Calu3 (cell line): ENCODE results near the gene PROM1. TPM values are rescaled to one million over a fixed set of nuclear protein-coding genes. Genes with fewer than 3 reads are reported as not detected.

Experiments
- BruUV-seq: library from RNA; stranded (reverse); fragments of 400-500 nt; replicated peaks from 2 replicates; lab custom pipeline; 2021; lab: Mats Ljungman, UMichigan
- CTCF ChIA-PET: fragments of 300-600 bp; sonication (Branson Sonifier 250); formaldehyde crosslinking; loops from one replicate; lab custom pipeline; 2022; ENCODE audit warnings: antibody characterized with exemption; lab: Charles Lee
- DNase-seq: peaks from one replicate; pipeline ENCODE4 v3.0.0; 2022
- H3K27ac Mint-ChIP-seq: one replicate; pipeline ENCODE4 v1.8.0; 2022; ENCODE audit warnings: mixed read lengths; ENCODE audit not compliant: unreplicated experiment
- H3K27me3 Mint-ChIP-seq: one replicate; pipeline ENCODE4 v1.8.0; 2022; ENCODE audit warnings: mixed read lengths; ENCODE audit not compliant: unreplicated experiment
- H3K36me3 Mint-ChIP-seq: one replicate; pipeline ENCODE4 v1.8.0; 2022; ENCODE audit warnings: mild to moderate bottlenecking, moderate library complexity, mixed read lengths; ENCODE audit not compliant: insufficient read depth, unreplicated experiment
- H3K4me1 Mint-ChIP-seq: one replicate; pipeline ENCODE4 v1.8.0; 2022; ENCODE audit warnings: mild to moderate bottlenecking, low read depth, mixed read lengths; ENCODE audit not compliant: unreplicated experiment
- H3K4me3 Mint-ChIP-seq: one replicate; pipeline ENCODE4 v1.8.0; 2022; ENCODE audit warnings: mild to moderate bottlenecking, low read depth, moderate library complexity, mixed read lengths; ENCODE audit not compliant: unreplicated experiment
- H3K9me3 Mint-ChIP-seq: one replicate; pipeline ENCODE4 v1.8.0; 2022; ENCODE audit warnings: low read depth, mixed read lengths; ENCODE audit not compliant: unreplicated experiment
- intact Hi-C: fragments of 100-400 bp; cut with micrococcal nuclease; formaldehyde crosslinking; loops from one replicate; pipeline ENCODE4 v1.10.0; 2022; ENCODE audit not compliant: unreplicated experiment
- total RNA-seq: library from RNA; stranded (reverse); gene quantifications from 2 replicates; pipeline ENCODE4 v1.2.3, GENCODE V29; 2022
- TF ChIP-seq, protein P1 (sequence below): fragments of 200-600 bp; IDR thresholded peaks from one replicate; pipeline ENCODE4 v1.8.0; 2022; ENCODE audit warnings: antibody characterized with exemption; ENCODE audit not compliant: unreplicated experiment

Gene PROM1
- total RNA-seq, 1 experiment from 2014 or later: 73.9 TPM

DNA sequence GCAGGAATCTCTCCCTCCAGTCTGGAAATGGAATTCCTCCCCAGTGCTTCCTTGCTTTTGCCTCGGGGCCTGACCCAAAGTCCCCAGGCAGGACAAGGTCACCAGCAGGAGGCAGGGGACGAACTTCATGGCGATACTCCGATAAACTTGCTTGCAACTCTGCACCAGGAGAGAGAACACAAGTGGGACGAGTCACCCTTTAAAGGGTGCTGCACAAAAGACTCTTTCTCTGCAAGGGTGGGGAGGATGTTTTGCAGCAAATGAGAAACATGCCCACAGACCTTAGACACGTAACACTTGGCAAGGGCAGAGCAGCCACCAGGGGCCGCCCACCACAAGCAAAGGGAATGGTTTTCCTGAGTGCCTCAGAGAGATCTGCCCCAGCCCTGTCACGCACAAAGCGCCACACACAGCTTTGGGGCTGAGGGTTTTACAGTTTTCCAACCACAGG, 120.8 kb downstream of the PROM1 start, which contains the start of gene FGFBP2:
TSS of gene FGFBP2 (minus strand) at position 175 of the 451 bp plus-strand sequence. CDS start at position 129, 46 bp downstream.
- H3K27me3 Mint-ChIP-seq: no peaks in the 10 kb centered on the region
- H3K9me3 Mint-ChIP-seq: no peaks in the 10 kb centered on the region
- CTCF ChIA-PET: interaction anchor here (0.6 to 1.9 kb wide), 2 partner anchors 17 to 302 kb away, joined by 3 to 6 read pairs; no protein-coding TSS in a partner anchor
- TF ChIP-seq, protein P1, sequence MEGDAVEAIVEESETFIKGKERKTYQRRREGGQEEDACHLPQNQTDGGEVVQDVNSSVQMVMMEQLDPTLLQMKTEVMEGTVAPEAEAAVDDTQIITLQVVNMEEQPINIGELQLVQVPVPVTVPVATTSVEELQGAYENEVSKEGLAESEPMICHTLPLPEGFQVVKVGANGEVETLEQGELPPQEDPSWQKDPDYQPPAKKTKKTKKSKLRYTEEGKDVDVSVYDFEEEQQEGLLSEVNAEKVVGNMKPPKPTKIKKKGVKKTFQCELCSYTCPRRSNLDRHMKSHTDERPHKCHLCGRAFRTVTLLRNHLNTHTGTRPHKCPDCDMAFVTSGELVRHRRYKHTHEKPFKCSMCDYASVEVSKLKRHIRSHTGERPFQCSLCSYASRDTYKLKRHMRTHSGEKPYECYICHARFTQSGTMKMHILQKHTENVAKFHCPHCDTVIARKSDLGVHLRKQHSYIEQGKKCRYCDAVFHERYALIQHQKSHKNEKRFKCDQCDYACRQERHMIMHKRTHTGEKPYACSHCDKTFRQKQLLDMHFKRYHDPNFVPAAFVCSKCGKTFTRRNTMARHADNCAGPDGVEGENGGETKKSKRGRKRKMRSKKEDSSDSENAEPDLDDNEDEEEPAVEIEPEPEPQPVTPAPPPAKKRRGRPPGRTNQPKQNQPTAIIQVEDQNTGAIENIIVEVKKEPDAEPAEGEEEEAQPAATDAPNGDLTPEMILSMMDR: peak; percentile 41
- intact Hi-C loops: loop anchor here (1.0 to 2.0 kb wide), 2 partner anchors 233 to 302 kb away; no protein-coding TSS in a partner anchor
- H3K4me3 Mint-ChIP-seq: no peak within 1 kb of the TSS
- DNase-seq: peak; percentile 66
- no peak within 1 kb of the TSS for H3K27ac Mint-ChIP-seq
- no peaks in the 10 kb centered on the region for H3K4me1 Mint-ChIP-seq
- no TSS peak for BruUV-seq
- H3K36me3 Mint-ChIP-seq: no peaks in the 10 kb centered on the region

DNA sequence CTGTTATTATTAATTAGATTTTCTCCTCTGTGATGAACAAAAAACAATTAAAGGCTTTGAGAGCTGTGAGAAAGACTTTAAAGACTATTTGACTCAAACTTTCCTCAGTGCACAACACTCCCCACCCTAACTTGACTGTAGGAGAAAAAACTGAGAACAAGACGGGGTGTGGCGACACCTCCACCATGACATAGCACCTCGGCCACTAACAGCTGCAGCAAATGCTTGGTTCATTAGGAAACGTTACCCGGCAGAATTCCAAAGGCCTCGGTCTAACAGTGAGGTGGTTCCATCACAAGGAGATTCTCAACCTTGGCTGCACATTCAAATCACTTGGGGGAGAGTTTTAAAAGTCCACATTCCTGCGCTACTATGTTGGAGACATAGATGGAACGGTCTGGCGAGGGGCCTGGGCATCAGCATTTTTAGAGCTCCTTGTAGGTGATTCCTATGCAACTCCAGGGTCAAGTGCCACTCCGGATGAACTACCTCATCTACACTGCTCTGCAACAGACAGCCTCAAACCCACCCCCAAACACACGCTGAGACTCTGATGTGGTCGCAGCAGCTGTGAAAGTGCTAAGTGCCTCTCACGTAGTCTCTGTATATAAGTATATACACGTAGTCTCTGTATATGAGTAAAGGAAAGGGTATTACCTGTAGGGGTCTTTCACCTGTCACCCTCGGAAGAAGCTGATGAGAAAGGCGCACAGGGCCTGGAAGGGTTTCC, 121.9 kb downstream of the PROM1 start:
- Mint-ChIP-seq H3K27me3 (no peaks in the 10 kb centered on the region), H3K27ac (no peak overlapping the region), H3K4me1 (no peaks in the 10 kb centered on the region), H3K36me3 (no peaks in the 10 kb centered on the region), H3K9me3 (no peaks in the 10 kb centered on the region), H3K4me3 (no peak overlapping the region)
- TF ChIP-seq, protein P1: no peak
- BruUV-seq: no TSS peak
- intact Hi-C loops: loop anchor here (2.0 kb wide), 1 partner anchor 303 kb away; no protein-coding TSS in a partner anchor
- DNase-seq: no peak
- CTCF ChIA-PET: interaction anchor here (1.9 kb wide), 1 partner anchor 303 kb away, joined by 6 read pairs; no protein-coding TSS in a partner anchor

DNA sequence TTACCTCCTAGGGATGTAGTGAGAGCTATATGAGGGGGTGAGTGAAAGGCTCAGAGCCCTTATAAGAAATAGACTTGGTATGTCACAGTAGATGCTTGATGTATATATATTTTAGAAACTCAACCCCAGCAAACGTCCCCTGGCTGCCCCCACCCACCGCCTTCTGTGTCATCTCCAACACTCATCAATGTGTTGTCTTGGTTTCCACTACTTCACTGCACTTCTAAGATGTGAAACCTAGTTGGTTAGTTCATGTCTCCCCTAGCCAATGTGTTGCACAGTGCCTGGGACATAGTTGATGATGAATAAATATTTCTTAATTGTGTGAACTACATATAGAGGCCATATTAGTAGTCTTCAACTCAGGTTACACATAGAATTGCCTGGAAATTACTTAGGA, 125.3 kb downstream of the PROM1 start:
- H3K4me3 Mint-ChIP-seq: no peak overlapping the region
- CTCF ChIA-PET: no interaction called here
- H3K9me3 Mint-ChIP-seq: peaks cover 3% of the 10 kb centered on the region
- no peaks in the 10 kb centered on the region for H3K36me3 Mint-ChIP-seq
- BruUV-seq: no TSS peak
- no peak for DNase-seq
- TF ChIP-seq, protein P1: no peak
- H3K27ac Mint-ChIP-seq: no peak overlapping the region
- no peaks in the 10 kb centered on the region for H3K27me3 Mint-ChIP-seq
- peaks cover 9% of the 10 kb centered on the region for H3K4me1 Mint-ChIP-seq
- intact Hi-C loops: no loop called here

DNA sequence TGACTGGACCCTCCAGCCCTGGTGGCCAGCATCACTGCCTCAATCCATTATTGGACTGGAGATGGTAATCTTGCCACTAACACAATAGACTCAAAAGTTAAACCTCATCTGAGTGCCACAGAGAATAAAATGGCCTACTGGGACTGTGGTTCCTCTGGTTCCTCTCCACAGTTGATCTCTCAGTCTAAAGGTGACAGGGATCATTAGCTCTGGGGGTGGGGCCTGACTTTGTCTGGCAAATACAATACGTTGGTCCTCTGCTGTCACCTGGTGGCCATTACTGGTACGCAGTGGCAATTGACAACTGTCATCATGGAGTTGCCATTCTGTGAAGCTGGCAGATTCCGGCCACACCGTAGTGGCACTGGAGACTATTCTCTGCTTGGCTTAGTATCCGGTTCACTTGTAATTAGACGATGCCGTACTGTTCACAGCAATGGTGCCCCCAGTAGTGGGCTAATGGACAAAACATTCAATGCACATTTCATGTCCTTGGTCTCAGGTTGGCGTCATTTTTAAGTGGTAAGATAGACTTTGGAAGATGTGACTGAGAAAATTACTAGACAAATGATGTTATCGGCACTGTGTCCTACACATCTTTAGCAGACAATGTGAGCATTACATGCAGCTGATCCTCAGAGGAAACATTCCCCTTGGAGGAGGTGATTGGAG, 127.5 kb downstream of the PROM1 start:
- peak; percentile 85 for DNase-seq
- Mint-ChIP-seq H3K27me3 (no peaks in the 10 kb centered on the region), H3K4me1 (peaks cover 18% of the 10 kb centered on the region), H3K27ac (no peak overlapping the region), H3K9me3 (peaks cover 3% of the 10 kb centered on the region), H3K4me3 (no peak overlapping the region), H3K36me3 (no peaks in the 10 kb centered on the region)
- TF ChIP-seq, protein P1: peak; percentile 56
- intact Hi-C loops: loop anchor here (1.0 to 2.0 kb wide), 5 partner anchors 44 to 477 kb away; no protein-coding TSS in a partner anchor
- BruUV-seq: no TSS peak
- CTCF ChIA-PET: interaction anchor here (0.7 to 1.8 kb wide), 12 partner anchors 35 to 477 kb away, joined by 3 to 79 read pairs (median 6); partner anchors contain the start of gene FAM200B
